ENCODE results near the gene YIPF2.

YIPF2 gene

GRCh38 chr19:10916602-10917001 is 11.8 kb downstream of the YIPF2 start:
- no peaks in the 10 kb centered on the region for H3K4me1 Mint-ChIP-seq
- H3K27me3 Mint-ChIP-seq (ENCODE audit: low read depth, poor library complexity): no peaks in the 10 kb centered on the region
- no peaks in the 10 kb centered on the region for H3K9me3 Mint-ChIP-seq
- H3K27ac Mint-ChIP-seq: no peak overlapping the region
- H3K4me3 Mint-ChIP-seq: no peak overlapping the region
- TF ChIP-seq, protein P1, sequence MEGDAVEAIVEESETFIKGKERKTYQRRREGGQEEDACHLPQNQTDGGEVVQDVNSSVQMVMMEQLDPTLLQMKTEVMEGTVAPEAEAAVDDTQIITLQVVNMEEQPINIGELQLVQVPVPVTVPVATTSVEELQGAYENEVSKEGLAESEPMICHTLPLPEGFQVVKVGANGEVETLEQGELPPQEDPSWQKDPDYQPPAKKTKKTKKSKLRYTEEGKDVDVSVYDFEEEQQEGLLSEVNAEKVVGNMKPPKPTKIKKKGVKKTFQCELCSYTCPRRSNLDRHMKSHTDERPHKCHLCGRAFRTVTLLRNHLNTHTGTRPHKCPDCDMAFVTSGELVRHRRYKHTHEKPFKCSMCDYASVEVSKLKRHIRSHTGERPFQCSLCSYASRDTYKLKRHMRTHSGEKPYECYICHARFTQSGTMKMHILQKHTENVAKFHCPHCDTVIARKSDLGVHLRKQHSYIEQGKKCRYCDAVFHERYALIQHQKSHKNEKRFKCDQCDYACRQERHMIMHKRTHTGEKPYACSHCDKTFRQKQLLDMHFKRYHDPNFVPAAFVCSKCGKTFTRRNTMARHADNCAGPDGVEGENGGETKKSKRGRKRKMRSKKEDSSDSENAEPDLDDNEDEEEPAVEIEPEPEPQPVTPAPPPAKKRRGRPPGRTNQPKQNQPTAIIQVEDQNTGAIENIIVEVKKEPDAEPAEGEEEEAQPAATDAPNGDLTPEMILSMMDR (IDR thresholded peaks at IDR 0.05): no peak
- DNase-seq: no peak
- peaks cover 20% of the 10 kb centered on the region for H3K36me3 Mint-ChIP-seq (ENCODE audit: low read depth)

DNA sequence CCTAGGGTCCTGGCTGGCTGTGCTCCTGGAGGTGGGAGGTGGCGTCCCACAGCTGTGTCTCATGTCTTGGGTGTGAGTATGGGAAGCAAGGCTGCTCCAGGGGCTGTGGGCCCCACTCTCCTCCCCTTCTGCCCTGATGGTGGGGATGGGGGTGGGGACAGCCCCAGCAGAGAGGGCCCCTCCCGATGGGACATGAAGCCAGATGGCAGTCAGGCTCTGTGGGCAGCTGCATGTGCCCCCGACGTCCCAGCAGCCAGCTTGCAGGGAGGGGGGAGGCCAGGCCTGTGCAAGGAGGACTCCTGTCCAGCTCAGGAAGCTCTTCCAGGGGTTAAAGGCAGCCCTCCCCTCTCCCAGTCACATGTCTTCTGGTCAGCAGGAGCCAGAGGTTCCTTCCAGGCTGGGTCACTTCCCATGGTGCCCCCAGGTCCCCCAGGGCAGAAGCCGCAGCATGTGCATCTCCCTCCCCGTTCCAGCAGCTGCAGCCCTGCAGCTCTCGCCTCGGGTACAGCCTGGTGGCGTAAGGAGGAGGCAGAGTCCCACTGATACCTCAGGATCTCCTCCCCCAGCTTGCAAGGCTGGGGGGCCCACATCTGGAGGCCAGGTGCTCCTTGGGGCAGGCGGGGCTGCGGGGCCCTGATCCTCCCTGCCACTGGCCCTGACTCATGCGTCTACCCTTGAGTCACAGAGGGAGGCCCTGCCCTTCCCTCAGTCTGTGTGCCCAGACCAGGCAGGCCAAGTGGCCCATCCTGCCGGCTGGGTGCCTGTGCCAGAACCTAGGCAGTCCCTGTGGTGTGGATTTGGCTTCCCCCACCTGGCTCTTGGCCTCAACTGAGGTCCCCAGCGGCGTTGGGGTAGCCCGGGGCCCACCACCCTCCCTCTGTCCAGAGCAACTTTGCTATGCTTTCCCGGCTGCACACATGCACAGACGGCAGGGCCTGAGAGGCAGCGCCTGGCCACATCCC is 13.0 kb downstream of the YIPF2 start:
- Mint-ChIP-seq H3K36me3 (ENCODE audit: low read depth) (peaks cover 20% of the 10 kb centered on the region), H3K4me1 (no peaks in the 10 kb centered on the region), H3K4me3 (no peak overlapping the region), H3K27me3 (ENCODE audit: low read depth, poor library complexity) (no peaks in the 10 kb centered on the region), H3K27ac (no peak overlapping the region), H3K9me3 (no peaks in the 10 kb centered on the region)
- no peak for DNase-seq
- TF ChIP-seq, protein P1 (IDR thresholded peaks at IDR 0.05): no peak

DNA sequence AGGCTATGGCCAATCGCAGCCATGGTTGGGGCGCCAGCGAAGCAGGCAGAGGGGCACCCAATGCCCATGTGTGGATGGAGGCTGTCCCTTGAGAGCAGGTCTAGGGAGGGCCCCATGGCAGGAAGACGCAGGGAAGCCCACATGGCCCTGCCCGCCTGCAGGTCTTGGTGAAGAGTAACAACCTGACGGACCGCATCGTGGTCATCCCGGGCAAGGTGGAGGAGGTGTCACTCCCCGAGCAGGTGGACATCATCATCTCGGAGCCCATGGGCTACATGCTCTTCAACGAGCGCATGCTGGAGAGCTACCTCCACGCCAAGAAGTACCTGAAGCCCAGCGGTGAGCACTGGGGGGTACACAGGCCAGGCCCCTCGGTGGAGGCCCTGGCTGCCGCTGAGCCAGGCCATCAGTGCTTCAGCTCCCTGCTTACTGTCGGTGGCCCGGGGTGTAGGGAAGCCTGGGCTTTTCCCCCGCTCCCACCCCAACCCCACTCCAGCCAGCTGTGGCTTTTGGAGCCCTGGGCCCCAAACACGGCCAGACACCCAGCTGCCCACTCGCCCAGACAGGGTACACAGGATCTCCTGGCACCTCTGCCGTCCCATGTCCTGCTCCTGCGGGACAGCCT is 14.6 kb downstream of the YIPF2 start:
- no peak for DNase-seq
- H3K4me3 Mint-ChIP-seq: no peak overlapping the region
- no peaks in the 10 kb centered on the region for H3K9me3 Mint-ChIP-seq
- TF ChIP-seq, protein P1 (IDR thresholded peaks at IDR 0.05): no peak
- H3K4me1 Mint-ChIP-seq: no peaks in the 10 kb centered on the region
- H3K27ac Mint-ChIP-seq: no peak overlapping the region
- peaks cover 26% of the 10 kb centered on the region for H3K36me3 Mint-ChIP-seq (ENCODE audit: low read depth)
- no peaks in the 10 kb centered on the region for H3K27me3 Mint-ChIP-seq (ENCODE audit: low read depth, poor library complexity)

DNA sequence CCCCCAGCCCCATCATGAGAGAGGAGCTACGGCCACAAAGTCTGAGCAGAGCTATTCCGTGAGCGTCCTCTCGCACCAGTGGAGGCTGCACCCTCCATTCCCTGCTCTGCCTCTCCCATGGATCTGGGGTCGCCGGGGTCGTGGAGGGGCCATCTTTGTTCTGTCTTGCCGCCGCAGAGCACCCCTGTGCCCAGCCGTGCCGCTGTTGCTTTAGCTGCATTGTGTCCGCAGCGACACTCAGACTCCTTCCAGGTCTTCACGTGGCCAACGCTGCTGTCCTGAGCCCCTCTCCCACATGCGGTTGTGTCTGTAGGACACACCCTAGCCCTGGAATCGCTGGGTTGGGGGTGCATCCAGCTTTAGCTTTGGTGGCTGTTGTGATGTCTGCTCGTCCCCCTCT is 15.8 kb downstream of the YIPF2 start:
- Mint-ChIP-seq H3K4me3 (no peak overlapping the region), H3K9me3 (no peaks in the 10 kb centered on the region), H3K36me3 (ENCODE audit: low read depth) (peaks cover 32% of the 10 kb centered on the region), H3K27me3 (ENCODE audit: low read depth, poor library complexity) (no peaks in the 10 kb centered on the region), H3K27ac (no peak overlapping the region), H3K4me1 (no peaks in the 10 kb centered on the region)
- TF ChIP-seq, protein P1 (IDR thresholded peaks at IDR 0.05): no peak
- no peak for DNase-seq

DNA sequence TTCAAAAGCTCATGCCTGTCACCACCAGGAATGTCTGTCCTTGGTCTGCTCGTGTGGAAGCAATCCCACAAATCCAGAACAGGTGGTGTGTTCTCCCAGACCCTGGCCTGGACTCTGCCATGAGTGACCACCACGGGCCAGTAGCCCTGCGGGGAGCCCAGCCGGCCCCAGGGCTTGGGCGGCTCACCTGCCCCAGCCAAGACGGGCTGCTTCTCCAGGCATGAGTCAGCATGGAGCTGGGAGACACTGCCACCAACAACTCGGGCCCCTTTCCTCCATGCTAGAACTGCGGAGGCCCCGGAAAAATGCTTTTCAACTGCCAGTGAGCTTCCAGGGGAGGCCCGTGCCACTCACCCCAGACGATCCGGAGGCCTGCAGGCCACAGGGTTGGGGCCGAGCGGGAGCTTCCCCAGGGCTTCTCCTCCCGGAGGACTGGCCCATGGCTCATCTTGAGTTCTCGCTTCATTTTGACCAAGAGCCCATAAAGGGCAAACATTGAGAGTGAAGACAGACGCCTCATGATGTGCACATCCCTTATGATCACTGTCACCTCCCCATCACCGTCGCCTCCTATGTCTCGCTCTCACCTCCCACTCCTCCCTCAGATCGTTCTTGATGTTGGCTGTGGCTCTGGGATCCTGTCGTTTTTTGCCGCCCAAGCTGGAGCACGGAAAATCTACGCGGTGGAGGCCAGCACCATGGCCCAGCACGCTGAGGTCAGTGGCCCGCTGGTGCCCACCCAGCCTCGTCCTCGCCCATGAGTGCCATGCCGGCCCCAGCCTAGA is 16.7 kb downstream of the YIPF2 start:
- peak overlapping the region; percentile 39 for H3K27ac Mint-ChIP-seq
- no peak for DNase-seq
- H3K4me3 Mint-ChIP-seq: no peak overlapping the region
- peaks cover 30% of the 10 kb centered on the region for H3K36me3 Mint-ChIP-seq (ENCODE audit: low read depth)
- TF ChIP-seq, protein P1 (IDR thresholded peaks at IDR 0.05): no peak
- no peaks in the 10 kb centered on the region for H3K9me3 Mint-ChIP-seq
- no peaks in the 10 kb centered on the region for H3K27me3 Mint-ChIP-seq (ENCODE audit: low read depth, poor library complexity)
- H3K4me1 Mint-ChIP-seq: no peaks in the 10 kb centered on the region

Data from nephron progenitor cell (in vitro differentiated cells).